CD4-positive, alpha-beta T cell (primary cell): ENCODE measurements around the gene USH1C. TPM values are rescaled to one million over a fixed set of nuclear protein-coding genes. Genes with fewer than 3 reads are reported as not detected.

Experiments
- ATAC-seq: fragments of 200-7000 bp; cut with Tn5 transposase; one replicate; pipeline ENCODE4 v1.10.0; 2022; ENCODE audit warnings: mild to moderate bottlenecking; ENCODE audit not compliant: poor library complexity
- CTCF ChIA-PET: fragments of 350-600 bp; sonication (Branson Sonifier 250); formaldehyde crosslinking; loops from one replicate; lab custom pipeline; 2021; ENCODE audit warnings: antibody characterized with exemption, inconsistent platforms; lab: Charles Lee
- POLR2A ChIA-PET: fragments of 350-600 bp; sonication (Branson Sonifier 250); formaldehyde crosslinking; loops from one replicate; lab custom pipeline; 2021; ENCODE audit warnings: antibody characterized with exemption, inconsistent platforms; lab: Charles Lee
- DNase-seq, 14 experiments: peaks; one replicate each; pipeline ENCODE4 v3.0.0-alpha.2; 2013 to 2020; ENCODE audit warnings: mixed read lengths in 2 of 14
- H3K27ac ChIP-seq, 2 donors: one replicate each; pipeline versions ENCODE4 v1.5.1 to v1.7.0; 2013; ENCODE audit warnings: low read length in 2 of 2, low read depth in 1 of 2, mild to moderate bottlenecking in 1 of 2
- H3K27me3 ChIP-seq, 2 experiments: 1 replicate in 1 of 2; 2 replicates in 1 of 2; pipeline versions ENCODE4 v1.6.1 to v1.7.0; 2013; ENCODE audit warnings: low read length in 2 of 2, control low read depth in 1 of 2, mild to moderate bottlenecking in 1 of 2, moderate library complexity in 1 of 2; ENCODE audit not compliant: insufficient read depth in 2 of 2, control insufficient read depth in 1 of 2
- H3K36me3 ChIP-seq: one replicate; pipeline ENCODE4 v1.6.1; 2013; ENCODE audit warnings: low read length, control low read depth; ENCODE audit not compliant: insufficient read depth
- H3K4me1 ChIP-seq: one replicate; pipeline ENCODE4 v1.6.1; 2013; ENCODE audit warnings: low read length, control low read depth; ENCODE audit not compliant: insufficient read depth
- H3K4me3 ChIP-seq: one replicate; pipeline ENCODE4 v1.5.1; 2013; ENCODE audit warnings: mild to moderate bottlenecking, low read length, moderate library complexity
- H3K9me3 ChIP-seq, 2 experiments: 1 replicate in 1 of 2; 2 replicates in 1 of 2; pipeline versions ENCODE4 v1.6.1 to v1.7.0; 2013; ENCODE audit warnings: low read length in 2 of 2, mild to moderate bottlenecking in 2 of 2, control low read depth in 1 of 2, moderate library complexity in 1 of 2; ENCODE audit not compliant: control insufficient read depth in 1 of 2, insufficient read depth in 1 of 2
- H3K27ac Mint-ChIP-seq: one replicate; pipeline ENCODE4 v1.8.0; 2020; ENCODE audit warnings: mixed read lengths
- H3K27me3 Mint-ChIP-seq: one replicate; pipeline ENCODE4 v1.8.0; 2021; ENCODE audit warnings: mixed read lengths
- H3K36me3 Mint-ChIP-seq: one replicate; pipeline ENCODE4 v1.8.0; 2021; ENCODE audit warnings: low read depth, mixed read lengths
- H3K4me1 Mint-ChIP-seq: one replicate; pipeline ENCODE4 v1.8.0; 2021; ENCODE audit warnings: low read depth, mixed read lengths
- H3K4me3 Mint-ChIP-seq: one replicate; pipeline ENCODE4 v1.8.0; 2020; ENCODE audit warnings: mild to moderate bottlenecking, mixed read lengths
- H3K9me3 Mint-ChIP-seq: one replicate; pipeline ENCODE4 v1.8.0; 2020; ENCODE audit warnings: mixed read lengths
- CTCF ChIP-seq: fragments of 200-600 bp; IDR thresholded peaks from one replicate; pipeline ENCODE4 v1.8.0; 2022; ENCODE audit warnings: antibody characterized with exemption, mild to moderate bottlenecking
- intact Hi-C, 2 experiments: fragments of 100-400 bp; cut with DNase I in 1 of 2; cut with micrococcal nuclease in 1 of 2; formaldehyde crosslinking; loops; one replicate each; pipeline versions ENCODE4 v1.15.1 to v1.9.0; 2023 to 2025; cut with DNase I, micrococcal nuclease
- total RNA-seq, 174 experiments: library from RNA in 2 of 174; stranded (reverse) in 2 of 174; gene quantifications; one replicate each; pipeline ENCODE4 v1.2.3 and lab custom pipeline; 2021 to 2026

USH1C gene
- total RNA-seq, 2 experiments from 2014 or later: not detected

DNA sequence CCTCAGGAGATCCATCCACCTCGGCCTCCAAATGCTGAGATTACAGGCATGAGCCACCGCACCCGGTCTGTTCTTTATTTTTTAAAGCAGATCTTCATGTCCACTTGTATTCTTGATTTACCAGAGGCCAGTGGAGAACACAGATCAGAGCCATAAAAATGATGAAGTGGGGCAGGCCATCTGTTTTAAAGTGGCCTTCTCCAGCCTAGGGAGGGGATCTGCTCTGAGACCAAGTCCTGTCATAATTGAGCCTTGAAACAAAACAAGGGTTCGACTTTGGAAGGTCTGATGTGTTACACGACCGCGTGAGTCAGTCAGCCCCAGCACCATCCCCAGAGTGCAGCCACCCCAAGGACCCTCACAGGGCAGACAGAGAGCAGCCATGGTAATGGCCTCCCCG lies 95.1 kb downstream of the USH1C start:
- Histone ChIP-seq H3K27me3 (no peaks in the 10 kb centered on the region), H3K27ac (no peak overlapping the region)
- POLR2A ChIA-PET: no interaction called here

DNA sequence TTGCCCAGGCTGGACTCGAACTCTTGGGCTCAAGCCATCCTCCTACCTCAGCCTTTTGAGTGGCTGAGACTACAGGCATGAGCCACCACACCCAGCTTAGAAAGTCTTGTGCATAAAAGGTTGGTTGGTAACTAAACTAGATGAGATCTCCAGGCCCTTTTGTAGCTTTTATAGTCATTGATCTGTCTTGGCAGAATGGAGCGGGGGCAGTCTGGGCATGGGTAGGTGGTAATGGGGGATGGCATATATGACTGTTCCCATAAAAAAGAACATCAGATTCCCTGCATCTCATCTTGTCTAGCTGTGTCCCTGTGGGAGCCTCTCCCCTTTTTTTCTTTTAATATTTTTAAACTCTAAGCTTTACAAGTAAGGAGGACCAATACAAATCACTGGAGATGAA lies 97.7 kb downstream of the USH1C start:
- no peak for DNase-seq
- H3K27ac ChIP-seq: no peak overlapping the region
- Mint-ChIP-seq H3K9me3 (no peaks in the 10 kb centered on the region), H3K27me3 (peaks cover 3% of the 10 kb centered on the region), H3K4me3 (no peak overlapping the region), H3K27ac (no peak overlapping the region), H3K36me3 (no peaks in the 10 kb centered on the region), H3K4me1 (no peaks in the 10 kb centered on the region)
- no peaks in the 10 kb centered on the region for H3K9me3 ChIP-seq
- ChIA-PET CTCF (no interaction called here), POLR2A (no interaction called here)
- no peaks in the 10 kb centered on the region for H3K27me3 ChIP-seq
- H3K4me3 ChIP-seq: no peak overlapping the region
- intact Hi-C loops: no loop called here
- no peak for ATAC-seq
- TF ChIP-seq CTCF: no peak
- no peaks in the 10 kb centered on the region for H3K36me3 ChIP-seq
- H3K4me1 ChIP-seq: no peaks in the 10 kb centered on the region

More for the DNA sequence above, 95.1 kb downstream of the USH1C start:
- H3K9me3 Mint-ChIP-seq: no peaks in the 10 kb centered on the region
- no peaks in the 10 kb centered on the region for H3K36me3 ChIP-seq
- no peak overlapping the region for H3K4me3 ChIP-seq
- intact Hi-C loops: no loop called here
- peaks cover 5% of the 10 kb centered on the region for H3K27me3 Mint-ChIP-seq
- CTCF ChIA-PET: no interaction called here
- no peak overlapping the region for H3K4me3 Mint-ChIP-seq
- no peak for TF ChIP-seq CTCF
- H3K9me3 ChIP-seq: no peaks in the 10 kb centered on the region
- H3K36me3 Mint-ChIP-seq: no peaks in the 10 kb centered on the region
- DNase-seq: no peak
- H3K4me1 Mint-ChIP-seq: no peaks in the 10 kb centered on the region
- no peaks in the 10 kb centered on the region for H3K4me1 ChIP-seq
- H3K27ac Mint-ChIP-seq: no peak overlapping the region
- ATAC-seq: no peak

DNA sequence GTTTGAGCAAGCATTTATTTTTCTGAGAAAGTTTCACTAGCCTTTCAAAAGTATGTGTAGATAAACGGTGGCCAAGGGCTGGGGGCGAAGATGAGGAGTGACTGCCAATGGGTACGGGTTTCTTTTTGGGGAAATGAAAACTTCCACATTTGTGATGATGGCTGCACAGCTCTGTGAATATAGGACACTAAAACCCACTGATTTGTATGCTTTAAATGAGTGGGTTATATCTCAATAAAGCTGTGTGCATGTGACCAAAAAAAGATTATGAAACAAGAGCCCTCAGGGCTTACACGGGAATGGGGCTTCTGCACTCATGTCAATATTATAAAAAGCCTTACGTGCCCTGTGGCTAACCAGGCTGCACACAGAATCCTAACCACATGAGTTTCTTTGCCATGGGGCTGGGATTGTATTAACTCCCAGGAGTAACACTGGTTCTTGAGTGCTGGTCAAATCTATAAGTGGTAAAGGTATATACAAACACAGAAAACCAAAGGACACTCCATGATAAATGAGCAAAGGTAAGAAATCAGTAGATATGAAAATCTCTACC lies 98.9 kb downstream of the USH1C start:
- CTCF ChIA-PET: no interaction called here
- no peak for TF ChIP-seq CTCF
- no peaks in the 10 kb centered on the region for H3K4me1 Mint-ChIP-seq
- intact Hi-C loops: no loop called here
- H3K4me3 Mint-ChIP-seq: no peak overlapping the region
- H3K27me3 Mint-ChIP-seq: no peaks in the 10 kb centered on the region
- ATAC-seq (no peak), DNase-seq (no peak)
- Histone ChIP-seq H3K4me1 (no peaks in the 10 kb centered on the region), H3K9me3 (no peaks in the 10 kb centered on the region), H3K4me3 (no peak overlapping the region), H3K36me3 (no peaks in the 10 kb centered on the region), H3K27ac (no peak overlapping the region), H3K27me3 (no peaks in the 10 kb centered on the region)
- no peaks in the 10 kb centered on the region for H3K9me3 Mint-ChIP-seq
- no peaks in the 10 kb centered on the region for H3K36me3 Mint-ChIP-seq
- H3K27ac Mint-ChIP-seq: no peak overlapping the region
- POLR2A ChIA-PET: no interaction called here
